ENCODE measurements around the gene CLEC20A.

The CLEC20A gene

GRCh38 chr1:178487070-178487615 lies 9.6 kb downstream of the CLEC20A start:
- intact Hi-C loops (cut with DNase I) = no loop called here
- peak in 2 of 42 donors; percentile 15 to 38 for DNase-seq

GRCh38 chr1:178486100-178487069 lies 10.4 kb downstream of the CLEC20A start:
- peak in 1 of 42 donors; percentile 44 for DNase-seq

GRCh38 chr1:178485541-178485981 lies 11.2 kb downstream of the CLEC20A start:
- DNase-seq = no peak
- intact Hi-C loops (cut with DNase I) = no loop called here

More at GRCh38 chr1:178486100-178487069, 10.4 kb downstream of the CLEC20A start:
- intact Hi-C loops (cut with DNase I) = no loop called here

GRCh38 chr1:178484698-178485225 lies 12.0 kb downstream of the CLEC20A start:
- intact Hi-C loops (cut with DNase I) = no loop called here

GRCh38 chr1:178483251-178483957 lies 13.4 kb downstream of the CLEC20A start:
- intact Hi-C loops (cut with DNase I) = no loop called here
- DNase-seq = no peak

More at GRCh38 chr1:178484698-178485225, 12.0 kb downstream of the CLEC20A start:
- peak in 28 of 42 donors; percentile 20 to 77 (median 46) for DNase-seq

GRCh38 chr1:178477841-178478240 lies 18.9 kb downstream of the CLEC20A start:
- intact Hi-C loops (cut with DNase I) = no loop called here
- DNase-seq = no peak

- intact Hi-C loops (cut with DNase I) = no loop called here
- DNase-seq = no peak
Observed at GRCh38 chr1:178477373-178477772, 19.4 kb downstream of the CLEC20A start.

GRCh38 chr1:178472531-178472930 lies 24.2 kb downstream of the CLEC20A start:
- DNase-seq = no peak
- intact Hi-C loops (cut with DNase I) = no loop called here

- intact Hi-C loops (cut with DNase I) = no loop called here
- no peak for DNase-seq
Observed at GRCh38 chr1:178470411-178470960, 26.3 kb downstream of the CLEC20A start.

- intact Hi-C loops (cut with DNase I) = no loop called here
- DNase-seq = no peak
Observed at GRCh38 chr1:178467837-178468236, 28.9 kb downstream of the CLEC20A start.

GRCh38 chr1:178465011-178465410 lies 31.8 kb downstream of the CLEC20A start:
- no peak for DNase-seq

GRCh38 chr1:178464566-178464965 lies 32.2 kb downstream of the CLEC20A start:
- no peak for DNase-seq
- intact Hi-C loops (cut with DNase I) = no loop called here

More at GRCh38 chr1:178465011-178465410, 31.8 kb downstream of the CLEC20A start:
- intact Hi-C loops (cut with DNase I) = no loop called here

GRCh38 chr1:178464141-178464540 lies 32.6 kb downstream of the CLEC20A start:
- no peak for DNase-seq
- intact Hi-C loops (cut with DNase I) = no loop called here

- no peak for DNase-seq
- intact Hi-C loops (cut with DNase I) = no loop called here
Observed at GRCh38 chr1:178461701-178462100, 35.1 kb downstream of the CLEC20A start.

GRCh38 chr1:178461104-178461503 lies 35.7 kb downstream of the CLEC20A start:
- intact Hi-C loops (cut with DNase I) = no loop called here
- DNase-seq = no peak

GRCh38 chr1:178458203-178458602 lies 38.6 kb downstream of the CLEC20A start:
- intact Hi-C loops (cut with DNase I) = no loop called here
- DNase-seq = no peak

- DNase-seq = no peak
- intact Hi-C loops (cut with DNase I) = no loop called here
Observed at GRCh38 chr1:178457651-178458050, 39.1 kb downstream of the CLEC20A start.

- intact Hi-C loops (cut with DNase I) = no loop called here
- DNase-seq = no peak
Observed at GRCh38 chr1:178456472-178456871, 40.3 kb downstream of the CLEC20A start.

GRCh38 chr1:178452013-178452412 lies 44.8 kb downstream of the CLEC20A start:
- no peak for DNase-seq
- intact Hi-C loops (cut with DNase I) = no loop called here
